Gastrocnemius medialis (tissue), 4 donors: ENCODE data around the gene NCCRP1. TPM values are rescaled to one million over a fixed set of nuclear protein-coding genes. Genes with fewer than 3 reads are reported as not detected.

Experiments used
- ATAC-seq, 2 donors: fragments of 150-250 bp; one replicate each; pipeline ENCODE4 v1.9.1; 2016
- DNase-seq, 2 donors: peaks; one replicate each; pipeline ENCODE4 v3.0.0-alpha.2; 2019
- H3K27ac ChIP-seq, 4 donors: fragments of 200-600 bp; sonication (generic); 1 replicate in 1 of 4; 2 replicates in 3 of 4; pipeline ENCODE4 v1.5.1; 2016 to 2018; ENCODE audit warnings: mild to moderate bottlenecking in 2 of 4, moderate library complexity in 1 of 4
- H3K27me3 ChIP-seq, 3 donors: fragments of 200-600 bp; sonication (generic) in 2 of 3; 1 replicate in 1 of 3; 2 replicates in 2 of 3; pipeline versions ENCODE4 v1.5.1 to v1.6.0; 2016 to 2019; ENCODE audit warnings: mild to moderate bottlenecking in 1 of 3, moderate library complexity in 1 of 3
- H3K36me3 ChIP-seq, 2 donors: fragments of 200-600 bp; sonication (generic) in 1 of 2; one replicate each; pipeline ENCODE4 v1.5.1; 2017 to 2018
- H3K4me1 ChIP-seq, 2 donors: fragments of 200-600 bp; sonication (generic) in 1 of 2; one replicate each; pipeline ENCODE4 v1.5.1; 2016 to 2017; ENCODE audit warnings: mild to moderate bottlenecking in 2 of 2
- H3K4me3 ChIP-seq, 4 donors: fragments of 200-600 bp; sonication (generic) in 3 of 4; 1 replicate in 1 of 4; 2 replicates in 3 of 4; pipeline ENCODE4 v1.5.1; 2016 to 2019; ENCODE audit warnings: mild to moderate bottlenecking in 2 of 4
- H3K9me3 ChIP-seq, 3 donors: fragments of 200-600 bp; sonication (generic) in 2 of 3; 1 replicate in 1 of 3; 2 replicates in 2 of 3; pipeline ENCODE4 v1.5.1; 2016 to 2019
- POLR2A ChIP-seq, 2 donors: fragments of 450-650 bp; IDR thresholded peaks; one replicate each; pipeline ENCODE4 v1.6.1; 2017; ENCODE audit warnings: antibody characterized with exemption in 2 of 2, mild to moderate bottlenecking in 2 of 2, moderate library complexity in 2 of 2
- in situ Hi-C, 4 donors: fragments of 200-750 bp; cut with MboI; loops; one replicate each; pipeline versions ENCODE4 v1.15.0 to v1.8.0; 2017; ENCODE audit warnings: low sequenced_read_pairs in 4 of 4
- intact Hi-C: fragments of 100-400 bp; cut with DNase I; formaldehyde crosslinking; loops from one replicate; pipeline ENCODE4 v1.15.1; 2023; ENCODE audit warnings: low total_unique reads
- total RNA-seq, 4 donors: library from RNA; depleted of rRNA; stranded (reverse); fragments of >200 nt; gene quantifications; one replicate each; pipeline versions ENCODE4 v1.1.0 to v1.2.3, GENCODE V29; 2016
- TF ChIP-seq, protein P1 (sequence below), 5 experiments: fragments of 450-650 bp in 3 of 5; fragments of 200-600 bp in 2 of 5; sonication (generic) in 2 of 5; IDR thresholded peaks in 4 of 5; conservative IDR thresholded peaks in 1 of 5; 1 replicate in 4 of 5; 2 replicates in 1 of 5; pipeline ENCODE4 v1.5.1; 2016 to 2019; ENCODE audit warnings: antibody characterized with exemption in 5 of 5, mild to moderate bottlenecking in 3 of 5, moderate library complexity in 3 of 5

NCCRP1 gene
- total RNA-seq, 4 donors from 2014 or later = not detected

GRCh38 chr19:39230096-39230764, 33.5 kb downstream of the NCCRP1 start:
- Histone ChIP-seq H3K27ac (no peak overlapping the region), H3K4me3 (no peak overlapping the region), H3K9me3 (no peaks in the 10 kb centered on the region), H3K4me1 (no peaks in the 10 kb centered on the region), H3K27me3 (peaks cover 0 to 8% (median 0%) of the 10 kb centered on the region in 3 donors), H3K36me3 (no peaks in the 10 kb centered on the region)
- in situ Hi-C loops = no loop called here
- ATAC-seq (no peak), DNase-seq (no peak)
- intact Hi-C loops = no loop called here
- TF ChIP-seq, protein P1, sequence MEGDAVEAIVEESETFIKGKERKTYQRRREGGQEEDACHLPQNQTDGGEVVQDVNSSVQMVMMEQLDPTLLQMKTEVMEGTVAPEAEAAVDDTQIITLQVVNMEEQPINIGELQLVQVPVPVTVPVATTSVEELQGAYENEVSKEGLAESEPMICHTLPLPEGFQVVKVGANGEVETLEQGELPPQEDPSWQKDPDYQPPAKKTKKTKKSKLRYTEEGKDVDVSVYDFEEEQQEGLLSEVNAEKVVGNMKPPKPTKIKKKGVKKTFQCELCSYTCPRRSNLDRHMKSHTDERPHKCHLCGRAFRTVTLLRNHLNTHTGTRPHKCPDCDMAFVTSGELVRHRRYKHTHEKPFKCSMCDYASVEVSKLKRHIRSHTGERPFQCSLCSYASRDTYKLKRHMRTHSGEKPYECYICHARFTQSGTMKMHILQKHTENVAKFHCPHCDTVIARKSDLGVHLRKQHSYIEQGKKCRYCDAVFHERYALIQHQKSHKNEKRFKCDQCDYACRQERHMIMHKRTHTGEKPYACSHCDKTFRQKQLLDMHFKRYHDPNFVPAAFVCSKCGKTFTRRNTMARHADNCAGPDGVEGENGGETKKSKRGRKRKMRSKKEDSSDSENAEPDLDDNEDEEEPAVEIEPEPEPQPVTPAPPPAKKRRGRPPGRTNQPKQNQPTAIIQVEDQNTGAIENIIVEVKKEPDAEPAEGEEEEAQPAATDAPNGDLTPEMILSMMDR (IDR thresholded peaks at IDR 0.05 in 4 of 5, conservative IDR thresholded peaks at IDR 0.05 in 1 of 5) = no peak
- TF ChIP-seq POLR2A (IDR thresholded peaks at IDR 0.05) = no peak

DNA sequence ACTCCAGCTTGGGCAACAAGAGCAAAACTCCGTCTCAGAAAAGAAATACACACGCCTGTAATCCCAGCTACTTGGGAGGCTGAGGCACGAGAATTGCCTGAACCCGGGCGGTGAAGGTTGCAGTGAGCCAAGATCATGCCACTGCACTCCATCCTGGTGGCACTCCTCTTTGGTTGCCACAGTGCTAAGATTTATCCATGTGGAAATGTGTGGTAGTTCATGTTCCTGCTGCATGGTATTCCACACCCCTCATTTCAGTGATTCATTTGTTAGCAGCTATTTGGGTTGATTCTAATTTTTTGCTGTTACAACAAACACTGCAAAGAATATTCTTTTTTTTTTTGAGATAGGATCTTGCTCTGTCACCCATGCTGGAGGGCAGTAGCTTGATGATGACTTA, 35.9 kb downstream of the NCCRP1 start:
- Histone ChIP-seq H3K27ac (no peak overlapping the region), H3K36me3 (no peaks in the 10 kb centered on the region), H3K4me3 (no peak overlapping the region), H3K27me3 (peaks cover 1 to 8% (median 4%) of the 10 kb centered on the region in 3 donors), H3K9me3 (no peaks in the 10 kb centered on the region), H3K4me1 (no peaks in the 10 kb centered on the region)
- in situ Hi-C loops = no loop called here
- TF ChIP-seq POLR2A (IDR thresholded peaks at IDR 0.05) = no peak
- TF ChIP-seq, protein P1 (IDR thresholded peaks at IDR 0.05 in 4 of 5, conservative IDR thresholded peaks at IDR 0.05 in 1 of 5) = no peak
- intact Hi-C loops = no loop called here
- ATAC-seq = no peak
- DNase-seq = no peak

- ATAC-seq (no peak), DNase-seq (no peak)
- no peak for TF ChIP-seq POLR2A (IDR thresholded peaks at IDR 0.05)
- TF ChIP-seq, protein P1 (IDR thresholded peaks at IDR 0.05 in 4 of 5, conservative IDR thresholded peaks at IDR 0.05 in 1 of 5) = no peak
- Histone ChIP-seq H3K9me3 (no peaks in the 10 kb centered on the region), H3K4me3 (no peak overlapping the region), H3K4me1 (no peaks in the 10 kb centered on the region), H3K27ac (no peak overlapping the region), H3K27me3 (peaks cover 5 to 13% (median 7%) of the 10 kb centered on the region in 3 donors), H3K36me3 (no peaks in the 10 kb centered on the region)
- intact Hi-C loops (no loop called here), in situ Hi-C loops (no loop called here)
Observed at GRCh38 chr19:39236527-39236926, 39.8 kb downstream of the NCCRP1 start.

GRCh38 chr19:39237200-39238184, 40.7 kb downstream of the NCCRP1 start:
- ATAC-seq = no peak
- DNase-seq = no peak
- H3K9me3 ChIP-seq = no peaks in the 10 kb centered on the region
- no peaks in the 10 kb centered on the region for H3K36me3 ChIP-seq
- intact Hi-C loops = no loop called here
- H3K27me3 ChIP-seq = peaks cover 5 to 13% (median 7%) of the 10 kb centered on the region in 3 donors
- TF ChIP-seq POLR2A (IDR thresholded peaks at IDR 0.05) = no peak
- TF ChIP-seq, protein P1 (IDR thresholded peaks at IDR 0.05 in 4 of 5, conservative IDR thresholded peaks at IDR 0.05 in 1 of 5) = no peak
- no peak overlapping the region for H3K27ac ChIP-seq
- H3K4me3 ChIP-seq = no peak overlapping the region
- H3K4me1 ChIP-seq = no peaks in the 10 kb centered on the region
- in situ Hi-C loops = no loop called here
